Measurements from ENCODE around the gene MAP3K5.

MAP3K5 gene

GRCh38 chr6:136682292-136682691 is 110.0 kb downstream of the MAP3K5 start:
- no peak for DNase-seq (ENCODE audit: low spot score)

- DNase-seq (ENCODE audit: low spot score), result no peak
Observed at GRCh38 chr6:136677822-136678221, 114.5 kb downstream of the MAP3K5 start.

- no peak for DNase-seq (ENCODE audit: low spot score)
Observed at GRCh38 chr6:136677344-136677743, 114.9 kb downstream of the MAP3K5 start.

GRCh38 chr6:136676075-136676474 is 116.2 kb downstream of the MAP3K5 start:
- no peak for DNase-seq (ENCODE audit: low spot score)

GRCh38 chr6:136673571-136673970 is 118.7 kb downstream of the MAP3K5 start:
- no peak for DNase-seq (ENCODE audit: low spot score)

GRCh38 chr6:136672144-136672543 is 120.1 kb downstream of the MAP3K5 start:
- DNase-seq (ENCODE audit: low spot score), result no peak

GRCh38 chr6:136669299-136669699 is 123.0 kb downstream of the MAP3K5 start:
- peak; percentile 46 for DNase-seq (ENCODE audit: low spot score)

GRCh38 chr6:136668571-136668970 is 123.7 kb downstream of the MAP3K5 start:
- no peak for DNase-seq (ENCODE audit: low spot score)

GRCh38 chr6:136666041-136666440 is 126.2 kb downstream of the MAP3K5 start:
- no peak for DNase-seq (ENCODE audit: low spot score)

GRCh38 chr6:136662347-136663237 is 129.7 kb downstream of the MAP3K5 start:
- no peak for DNase-seq (ENCODE audit: low spot score)

- no peak for DNase-seq (ENCODE audit: low spot score)
Observed at GRCh38 chr6:136660727-136661126, 131.6 kb downstream of the MAP3K5 start.

GRCh38 chr6:136659991-136660499 is 132.2 kb downstream of the MAP3K5 start:
- no peak for DNase-seq (ENCODE audit: low spot score)

GRCh38 chr6:136658711-136659110 is 133.6 kb downstream of the MAP3K5 start:
- no peak for DNase-seq (ENCODE audit: low spot score)

- no peak for DNase-seq (ENCODE audit: low spot score)
Observed at GRCh38 chr6:136657666-136658065, 134.6 kb downstream of the MAP3K5 start.

- no peak for DNase-seq (ENCODE audit: low spot score)
Observed at GRCh38 chr6:136656121-136656520, 136.2 kb downstream of the MAP3K5 start.

GRCh38 chr6:136655239-136656014 is 136.8 kb downstream of the MAP3K5 start:
- no peak for DNase-seq (ENCODE audit: low spot score)

- no peak for DNase-seq (ENCODE audit: low spot score)
Observed at GRCh38 chr6:136654086-136654485, 138.2 kb downstream of the MAP3K5 start.

- DNase-seq (ENCODE audit: low spot score), result no peak
Observed at GRCh38 chr6:136652656-136653055, 139.6 kb downstream of the MAP3K5 start.

- DNase-seq (ENCODE audit: low spot score), result no peak
Observed at GRCh38 chr6:136651982-136652381, 140.3 kb downstream of the MAP3K5 start.

GRCh38 chr6:136647363-136647852 is 144.9 kb downstream of the MAP3K5 start:
- no peak for DNase-seq (ENCODE audit: low spot score)

GRCh38 chr6:136646377-136646776 is 145.9 kb downstream of the MAP3K5 start:
- no peak for DNase-seq (ENCODE audit: low spot score)

GRCh38 chr6:136644597-136644952 is 147.7 kb downstream of the MAP3K5 start:
- DNase-seq (ENCODE audit: low spot score), result no peak
